ENCODE results near the gene TYSND1.
"Not testable (repeated sequence)": the region's sequence is repeated elsewhere in the genome, so short reads cannot be mapped to it uniquely, and the experiment has no call there.

TYSND1 gene

DNA sequence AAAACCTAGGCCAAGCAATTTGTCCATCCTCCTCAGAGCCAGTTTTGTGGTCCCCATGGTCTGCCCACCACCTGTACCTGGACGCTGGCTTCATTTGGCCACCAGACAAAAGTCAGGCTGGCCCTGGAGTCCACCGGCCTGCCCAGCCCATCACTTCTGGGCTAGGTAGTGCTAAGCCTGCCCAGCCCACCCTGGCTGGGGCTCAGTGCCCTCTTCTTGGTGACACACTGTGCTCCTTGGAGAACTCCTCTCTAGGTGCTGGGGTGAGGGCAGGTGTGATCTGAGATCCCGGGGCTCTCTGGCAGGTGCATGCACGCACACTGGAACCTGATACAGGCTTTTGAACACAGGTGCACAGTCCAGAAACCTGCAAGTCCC lies 15.0 kb downstream of the TYSND1 start:
- no peak for DNase-seq

DNA sequence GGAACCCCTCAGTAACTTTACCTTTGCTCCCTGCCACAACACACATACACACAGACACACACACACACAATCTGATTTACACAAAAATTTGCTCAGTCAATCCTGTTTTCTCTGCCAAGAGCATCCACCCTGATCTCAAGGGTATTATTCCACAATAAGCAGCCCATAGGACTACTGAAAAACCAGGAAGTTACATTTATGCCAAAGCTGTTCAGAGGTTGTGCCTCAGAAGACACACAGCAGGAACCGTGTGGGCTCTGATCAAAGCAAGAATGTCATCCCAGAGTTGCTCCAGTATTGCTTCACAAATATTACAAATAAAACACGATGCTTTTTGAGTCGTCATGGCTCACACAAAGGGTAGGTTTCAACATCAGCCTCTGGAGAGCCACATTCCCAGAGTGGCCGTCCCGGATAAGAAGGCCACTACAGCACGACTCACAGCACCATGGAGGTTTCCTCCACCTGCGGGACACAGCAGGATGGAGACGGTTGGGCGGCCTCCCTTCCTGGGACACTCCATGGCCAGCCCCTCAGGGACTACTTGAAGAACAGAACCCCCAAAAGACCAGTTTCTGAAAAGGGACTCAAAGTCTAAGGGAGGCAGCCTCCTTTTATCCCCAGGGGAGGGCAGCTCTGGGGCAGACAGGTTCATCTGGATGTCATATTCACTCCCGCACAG lies 15.5 kb downstream of the TYSND1 start:
- no peak for DNase-seq

DNA sequence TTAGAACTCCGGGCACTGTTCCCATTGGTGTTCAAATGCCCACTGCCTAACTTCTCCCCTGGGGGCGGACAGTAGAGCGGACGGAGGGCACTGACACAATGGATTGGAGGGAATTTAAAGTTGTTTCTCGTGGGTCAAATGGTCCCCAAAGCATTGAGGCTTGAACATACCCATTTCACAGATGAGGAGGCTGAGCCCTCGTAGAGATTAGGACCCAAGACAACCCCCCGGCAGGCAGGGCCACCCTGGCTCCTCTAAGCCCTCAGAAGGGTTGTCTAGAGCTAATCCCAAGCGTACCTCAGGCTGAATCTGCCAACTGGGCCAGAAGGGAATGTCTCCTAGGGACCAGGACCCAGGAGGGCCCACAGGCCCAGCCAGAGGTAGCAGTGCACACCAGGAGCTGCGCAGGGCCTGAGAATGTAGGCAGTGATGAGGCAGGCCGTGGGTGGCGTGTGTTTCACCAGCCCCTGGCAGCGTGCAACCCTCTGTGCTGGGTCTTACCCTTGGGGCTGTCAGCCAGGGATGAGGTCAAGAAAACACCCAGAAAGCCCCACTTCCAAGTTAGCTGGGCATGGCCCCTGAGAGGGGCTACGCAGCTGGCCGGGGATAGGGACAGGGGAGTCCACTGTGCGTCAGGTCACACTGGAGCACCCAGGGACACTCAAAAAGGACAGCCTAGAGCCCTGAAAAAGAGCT lies 19.7 kb downstream of the TYSND1 start:
- DNase-seq = no peak

DNA sequence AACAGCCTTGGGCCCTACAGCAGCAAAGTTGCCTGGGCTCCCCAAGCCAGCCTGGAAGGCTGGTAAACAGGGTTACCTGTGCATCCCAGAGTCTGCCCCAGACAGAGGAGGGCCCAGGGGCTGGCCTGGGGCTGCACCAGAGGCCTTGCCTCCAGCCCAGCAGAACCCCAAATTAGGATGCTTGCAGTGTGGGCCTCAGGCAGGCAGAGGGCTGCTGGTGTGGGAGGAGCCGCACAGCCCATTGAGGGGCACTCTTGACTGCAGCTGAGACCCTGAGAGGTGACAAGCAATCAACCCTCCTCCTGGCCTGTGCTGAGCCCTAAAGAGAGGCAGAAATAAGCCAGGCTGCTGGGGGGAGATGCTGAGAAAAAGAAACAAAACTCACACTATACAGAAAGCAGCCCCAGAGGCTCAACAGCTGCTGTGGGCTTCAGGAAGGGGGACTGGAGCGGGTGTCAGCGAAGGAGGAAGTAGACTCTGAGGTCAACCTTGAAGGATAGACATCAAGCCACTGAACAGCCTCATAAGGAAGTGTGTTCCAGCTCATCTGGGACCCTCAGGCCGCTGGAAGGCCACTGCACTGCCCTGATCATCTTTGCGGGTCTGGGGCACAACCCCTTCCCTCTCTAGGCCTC lies 20.5 kb downstream of the TYSND1 start:
- DNase-seq = no peak

DNA sequence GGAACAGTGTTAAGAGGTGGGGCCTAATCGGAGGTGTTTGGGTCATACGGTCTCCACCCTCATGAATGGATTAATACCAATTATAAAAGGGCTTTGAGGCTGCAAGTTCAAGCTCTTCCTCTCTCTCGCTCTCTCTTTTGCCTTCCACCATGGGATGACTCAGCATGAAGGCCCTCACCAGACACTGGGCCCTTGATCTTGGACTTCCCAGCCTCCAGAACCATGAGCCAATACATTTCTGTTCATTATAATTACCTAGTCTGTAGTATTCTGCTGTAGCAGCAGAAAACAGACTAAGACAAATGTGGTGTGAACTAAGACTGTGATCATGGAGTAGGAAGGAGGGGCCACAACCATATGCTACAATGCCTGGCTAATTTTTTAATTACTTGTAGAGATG lies 21.6 kb downstream of the TYSND1 start:
- DNase-seq = no peak

DNA sequence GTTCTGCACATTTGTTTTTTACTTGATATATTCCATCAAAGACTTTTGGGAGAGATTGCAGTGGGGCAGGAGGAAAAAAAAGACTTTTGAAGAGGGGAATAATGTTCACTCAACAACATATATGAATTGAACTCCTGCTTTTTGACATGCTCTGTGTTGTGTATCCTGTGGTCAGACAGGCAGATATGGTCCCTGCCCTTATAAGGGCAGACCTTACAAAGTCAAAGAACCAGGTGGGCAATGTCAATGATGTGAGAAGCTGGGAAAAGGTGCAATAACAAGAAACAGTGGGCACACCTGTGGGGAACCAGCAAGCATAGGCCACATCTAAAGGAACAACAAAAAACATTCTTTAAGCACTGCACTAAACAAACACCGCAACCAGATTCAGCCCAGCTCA lies 22.1 kb downstream of the TYSND1 start:
- no peak for DNase-seq

DNA sequence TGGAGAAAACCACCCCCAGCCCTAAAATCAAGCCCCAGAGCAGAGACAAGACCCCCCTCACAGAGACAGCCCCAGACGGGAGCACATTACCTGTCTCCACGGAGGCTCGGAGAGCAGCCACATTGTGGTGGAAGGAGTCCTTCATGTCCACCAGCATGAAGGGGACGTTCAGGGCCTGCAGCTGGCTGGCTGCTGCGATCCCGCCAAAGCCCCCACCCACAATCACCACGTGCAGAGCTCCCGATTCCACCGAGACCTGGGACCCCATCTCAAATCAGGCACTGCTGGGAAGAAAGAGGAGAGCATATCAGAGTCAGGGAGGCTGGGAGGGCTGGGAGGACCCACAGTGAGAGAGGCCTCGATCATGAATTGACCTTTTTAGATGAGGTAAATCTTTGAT lies 22.7 kb downstream of the TYSND1 start:
- no peak for DNase-seq

DNA sequence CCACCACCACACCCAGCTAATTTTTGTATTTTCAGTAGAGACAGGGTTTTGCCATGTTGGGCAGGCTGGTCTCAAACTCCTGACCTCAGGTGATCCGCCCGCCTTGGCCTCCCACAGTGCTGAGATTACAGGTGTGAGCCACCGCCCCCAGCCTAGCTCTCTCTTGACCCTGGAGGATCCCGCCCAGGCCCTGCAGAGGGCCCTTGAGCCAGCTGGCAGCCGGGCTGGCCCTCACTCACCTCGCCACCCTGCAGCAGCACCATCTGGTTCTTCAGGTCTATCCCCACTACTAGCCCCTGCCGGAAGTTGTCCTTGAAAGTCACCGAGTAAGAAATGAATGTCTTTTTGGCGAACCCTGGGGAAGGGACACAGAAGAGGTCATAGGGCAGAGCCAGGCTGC lies 23.3 kb downstream of the TYSND1 start:
- DNase-seq = not testable (repeated sequence)

DNA sequence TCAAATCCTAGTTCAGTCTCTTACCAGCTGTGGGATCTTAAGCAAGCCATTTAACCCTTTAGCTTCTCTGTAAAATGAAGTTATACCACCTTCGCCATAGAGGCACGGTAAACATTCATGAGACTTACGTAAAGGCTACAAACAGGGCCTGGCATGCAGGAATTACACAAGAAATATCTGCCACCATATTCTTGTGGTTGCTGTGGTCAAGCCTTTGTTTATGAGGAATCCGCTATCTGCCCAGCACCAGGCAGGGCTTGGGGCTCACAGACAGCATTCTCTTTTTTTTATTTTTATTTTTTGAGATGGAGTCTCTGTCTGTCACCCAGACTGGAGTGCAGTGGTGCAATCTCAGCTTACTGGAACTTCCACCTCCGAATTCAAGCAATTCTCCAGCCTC lies 23.8 kb downstream of the TYSND1 start:
- no peak for DNase-seq

DNA sequence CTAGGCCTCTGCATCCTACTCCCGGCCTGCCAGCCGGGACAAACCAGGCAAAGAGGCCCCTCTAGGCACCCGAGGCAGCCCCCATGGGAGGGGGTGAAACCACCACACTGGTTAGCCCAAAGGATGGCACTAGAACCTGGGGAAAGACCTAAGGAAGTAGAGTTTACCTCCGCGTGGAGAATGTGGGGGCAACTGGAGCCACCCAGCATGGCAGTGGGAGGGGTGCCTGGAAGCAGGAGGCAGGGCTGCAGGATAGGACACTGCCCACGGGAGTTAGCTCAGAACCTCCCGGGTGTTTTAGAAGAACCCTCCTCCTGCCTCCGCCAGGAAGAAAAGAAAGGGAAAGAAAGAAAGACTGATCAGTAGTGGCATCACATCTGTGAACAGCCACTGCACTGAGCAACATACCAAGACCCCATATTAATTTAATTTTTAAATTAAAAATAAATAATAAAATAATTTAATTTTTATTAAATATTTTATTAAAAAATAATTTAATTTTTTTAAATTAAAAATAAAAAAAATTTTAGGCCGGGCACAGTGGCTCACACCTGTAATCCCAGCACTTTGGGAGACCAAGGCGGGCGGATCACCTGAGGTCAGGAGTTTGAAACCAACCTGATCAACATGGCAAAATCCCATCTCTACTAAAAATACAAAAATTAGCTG lies 25.1 kb downstream of the TYSND1 start:
- no peak for DNase-seq

DNA sequence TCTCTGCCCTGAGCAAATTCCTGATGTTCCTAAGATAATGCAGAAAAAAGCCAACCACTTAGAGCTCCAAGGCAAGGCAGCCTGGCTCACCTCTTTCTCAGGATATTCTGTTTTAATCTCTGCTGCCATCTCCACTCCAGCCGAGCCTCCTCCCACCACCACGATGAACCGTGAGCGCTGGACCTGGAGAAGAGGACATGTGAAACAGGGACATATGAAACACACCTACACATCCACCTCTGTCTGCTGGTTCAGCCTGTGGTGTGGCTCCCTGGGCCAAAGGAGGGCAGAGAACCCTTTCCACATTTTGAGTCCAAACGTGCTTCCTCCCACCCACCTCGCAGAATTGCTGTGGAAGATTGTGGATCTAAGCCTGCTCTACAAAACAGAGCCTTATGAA lies 26.1 kb downstream of the TYSND1 start:
- no peak for DNase-seq

DNA sequence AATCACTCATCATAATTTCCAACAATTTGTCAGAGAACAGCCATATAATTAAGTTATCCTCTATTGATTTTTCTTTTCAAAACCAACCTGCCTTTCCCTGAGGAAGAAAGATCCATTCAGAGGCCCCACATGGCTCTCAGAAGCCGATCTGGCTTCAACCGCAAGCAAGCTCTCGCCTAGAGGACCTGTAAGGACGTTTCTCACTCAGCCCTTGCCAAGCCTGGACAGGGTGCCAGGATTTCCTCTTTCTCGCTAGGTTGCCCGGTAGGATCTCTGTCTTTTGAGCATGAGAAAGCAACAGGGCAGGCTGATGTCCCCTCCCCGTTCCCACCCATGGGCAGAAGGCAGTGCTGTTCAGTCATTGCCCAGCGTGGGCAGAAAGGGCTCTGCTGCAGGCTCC lies 26.9 kb downstream of the TYSND1 start:
- DNase-seq = no peak

DNA sequence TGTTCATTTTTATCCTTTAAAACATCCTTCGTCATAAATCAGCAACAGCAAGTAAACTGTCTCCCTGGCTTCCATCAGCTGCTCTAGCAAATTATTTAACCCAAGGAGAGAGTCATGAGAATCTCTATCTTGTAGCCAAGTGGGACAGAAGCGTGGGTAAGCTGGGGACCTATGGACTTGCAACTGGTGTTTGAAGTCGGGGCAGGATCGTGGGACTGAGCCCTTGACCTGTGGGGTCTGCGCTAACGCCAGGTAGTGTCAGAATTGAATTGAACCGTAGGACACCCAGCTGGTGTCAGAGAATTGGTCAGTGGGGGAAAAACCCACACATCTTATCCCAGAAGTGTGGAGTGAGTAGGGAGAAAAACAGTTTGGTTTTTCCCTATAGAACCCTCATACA lies 27.3 kb downstream of the TYSND1 start:
- no peak for DNase-seq

DNA sequence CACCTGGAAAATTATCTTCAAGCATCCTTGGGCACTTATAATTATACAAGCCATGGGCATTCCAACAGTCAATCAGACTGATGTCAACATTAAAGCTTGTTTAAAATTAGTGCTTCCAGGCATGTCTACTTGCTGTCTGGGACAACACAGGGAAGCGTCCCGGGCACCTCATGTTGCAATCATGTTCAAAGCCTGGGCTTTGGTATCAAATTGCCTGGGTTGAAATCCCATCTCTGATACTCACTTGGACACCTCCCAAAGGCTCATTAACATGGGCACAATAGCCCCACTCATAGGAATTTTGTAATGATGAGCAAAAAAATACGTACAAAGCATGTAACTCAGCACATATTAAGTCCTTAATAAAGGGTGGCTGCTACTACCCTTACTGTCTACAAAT lies 28.3 kb downstream of the TYSND1 start:
- no peak for DNase-seq

DNA sequence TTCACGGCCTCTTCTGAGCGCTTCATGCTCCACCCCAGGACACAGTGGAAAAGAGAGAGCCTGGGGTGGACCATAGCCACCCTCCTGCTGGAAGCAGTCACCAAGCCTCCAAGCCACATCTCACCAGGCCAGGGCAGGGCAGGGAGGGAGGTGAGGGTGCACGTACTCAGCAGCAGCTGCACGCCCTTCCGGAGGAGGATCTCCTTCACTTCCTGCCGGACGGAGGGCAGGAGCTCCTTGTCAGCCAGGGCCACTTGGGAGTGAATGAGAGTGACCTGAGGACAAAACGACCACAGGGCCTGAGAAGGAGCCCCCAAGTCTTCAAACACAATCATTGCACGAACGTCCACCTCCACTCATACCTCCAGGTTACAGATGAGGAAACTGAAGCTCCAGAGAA lies 28.9 kb downstream of the TYSND1 start:
- no peak for DNase-seq

DNA sequence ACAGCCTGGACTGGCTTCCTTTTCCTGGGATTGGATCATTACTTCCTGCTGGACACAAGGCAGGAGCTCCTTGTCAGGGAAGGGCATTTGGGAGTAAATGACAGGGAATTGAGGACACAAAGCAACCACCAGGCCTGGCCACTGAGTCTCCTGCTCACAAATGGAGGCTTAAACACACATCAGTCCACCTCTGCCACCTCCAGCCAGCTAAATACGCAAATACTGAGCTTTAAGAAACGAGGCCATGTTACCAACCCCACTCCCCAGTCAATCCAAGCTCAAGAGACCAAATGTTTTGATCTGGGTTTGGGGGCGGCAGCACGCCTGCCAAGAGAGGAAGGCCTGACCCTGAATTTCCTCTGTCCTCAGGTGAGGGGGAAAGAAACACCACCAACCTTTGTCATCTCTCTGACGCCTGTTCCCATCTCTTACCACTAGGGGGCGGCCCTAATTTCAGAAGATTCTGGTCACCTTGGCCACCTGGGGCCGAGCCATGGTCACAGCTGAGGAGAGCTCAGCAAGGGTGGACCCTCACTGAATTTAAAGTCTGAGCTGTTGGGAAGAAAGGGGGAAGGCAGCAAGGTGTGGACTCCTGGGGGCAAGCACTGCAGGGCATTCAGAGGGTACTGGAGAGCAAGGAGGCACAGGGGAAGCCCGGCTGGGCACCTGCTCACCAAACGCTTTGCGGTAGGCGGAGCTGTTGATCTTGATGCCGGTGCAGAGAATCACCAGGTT lies 30.4 kb downstream of the TYSND1 start:
- DNase-seq = no peak

DNA sequence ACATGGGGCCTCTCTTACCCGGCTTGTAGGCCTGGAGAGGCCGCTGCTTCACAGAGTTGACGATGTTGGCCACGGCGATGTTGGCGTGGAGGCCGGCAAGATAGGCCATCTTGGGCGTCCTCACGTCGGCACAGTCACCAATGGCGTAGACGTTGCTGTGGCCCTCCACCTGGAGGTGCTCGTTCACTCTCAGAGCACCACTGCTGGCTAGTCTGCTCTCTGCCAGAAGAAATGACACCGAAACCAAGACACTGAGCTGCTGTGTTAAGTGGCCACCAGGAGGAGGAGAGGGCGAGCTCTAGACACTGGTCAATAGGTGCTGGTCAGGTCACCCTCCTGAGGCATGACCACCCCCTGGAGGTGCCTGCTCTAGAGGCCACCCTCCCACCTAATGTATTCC lies 31.6 kb downstream of the TYSND1 start:
- DNase-seq = no peak

DNA sequence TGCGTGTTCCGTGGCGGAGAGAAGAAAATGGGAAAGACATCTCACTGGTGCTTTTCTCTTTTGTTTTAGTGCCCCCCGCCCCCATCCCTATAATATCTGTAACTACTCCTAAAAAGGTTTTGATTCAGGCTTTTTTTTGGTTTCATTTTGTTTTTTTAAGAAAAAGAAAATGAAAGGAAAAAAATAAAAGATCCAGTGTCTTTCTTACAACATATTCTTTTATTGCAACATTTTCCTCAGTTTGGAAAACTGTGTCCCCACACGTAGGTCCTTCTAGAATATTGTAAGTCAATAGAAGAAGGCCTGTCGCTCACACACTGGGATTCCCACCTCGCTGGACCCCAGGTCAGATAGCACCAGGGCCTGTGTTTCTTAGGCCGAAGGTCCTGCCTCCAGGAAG lies 34.4 kb downstream of the TYSND1 start:
- no peak for DNase-seq

DNA sequence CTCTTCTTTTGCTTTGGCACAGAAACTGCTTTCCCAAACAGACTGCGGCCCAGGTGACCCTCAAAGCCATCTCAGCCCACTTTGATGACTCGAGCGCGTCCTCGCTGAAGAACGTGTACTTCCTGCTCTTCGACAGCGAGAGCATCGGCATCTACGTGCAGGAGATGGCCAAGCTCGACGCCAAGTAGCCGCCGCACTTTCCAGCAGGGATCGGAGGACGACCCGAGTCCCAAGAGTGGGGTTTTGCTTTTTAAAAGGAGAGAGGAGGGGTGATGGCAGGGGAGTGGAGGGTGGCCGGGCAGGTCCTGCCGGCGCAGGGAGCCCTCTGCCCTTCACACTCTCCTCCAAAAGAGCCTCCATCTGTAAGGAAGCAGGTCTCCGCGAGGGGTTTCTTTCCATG lies 35.0 kb downstream of the TYSND1 start:
- no peak for DNase-seq

DNA sequence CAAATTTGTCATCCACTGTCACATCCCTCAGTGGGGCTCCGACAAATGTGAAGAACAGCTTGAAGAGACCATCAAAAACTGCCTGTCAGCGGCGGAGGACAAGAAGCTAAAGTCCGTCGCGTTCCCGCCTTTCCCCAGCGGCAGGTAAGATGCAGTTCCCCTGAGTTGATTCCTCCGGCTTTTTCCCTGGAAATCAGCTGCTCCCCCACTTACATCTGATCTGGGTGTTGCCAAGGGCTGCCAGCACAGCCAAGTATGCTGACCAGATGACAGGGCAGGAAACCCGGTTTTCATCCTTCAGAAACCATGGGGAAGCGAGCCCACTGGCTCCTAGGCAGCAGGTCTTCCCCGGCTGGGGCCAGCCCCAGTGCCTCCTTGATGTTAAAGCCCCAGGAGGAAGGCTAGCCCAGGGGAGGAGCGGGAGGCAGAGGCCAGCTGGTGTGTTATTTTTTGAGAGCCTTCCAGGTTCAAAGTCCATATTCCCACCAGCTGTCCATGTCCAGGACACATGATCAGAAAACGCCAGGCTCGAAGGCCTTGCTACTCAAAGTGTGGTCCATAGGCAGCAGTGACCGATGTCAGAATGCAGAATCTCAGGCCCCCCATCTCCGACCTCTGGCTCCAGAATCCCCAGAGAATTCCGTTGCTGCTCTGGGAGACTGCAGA lies 37.3 kb downstream of the TYSND1 start:
- DNase-seq = no peak

DNA sequence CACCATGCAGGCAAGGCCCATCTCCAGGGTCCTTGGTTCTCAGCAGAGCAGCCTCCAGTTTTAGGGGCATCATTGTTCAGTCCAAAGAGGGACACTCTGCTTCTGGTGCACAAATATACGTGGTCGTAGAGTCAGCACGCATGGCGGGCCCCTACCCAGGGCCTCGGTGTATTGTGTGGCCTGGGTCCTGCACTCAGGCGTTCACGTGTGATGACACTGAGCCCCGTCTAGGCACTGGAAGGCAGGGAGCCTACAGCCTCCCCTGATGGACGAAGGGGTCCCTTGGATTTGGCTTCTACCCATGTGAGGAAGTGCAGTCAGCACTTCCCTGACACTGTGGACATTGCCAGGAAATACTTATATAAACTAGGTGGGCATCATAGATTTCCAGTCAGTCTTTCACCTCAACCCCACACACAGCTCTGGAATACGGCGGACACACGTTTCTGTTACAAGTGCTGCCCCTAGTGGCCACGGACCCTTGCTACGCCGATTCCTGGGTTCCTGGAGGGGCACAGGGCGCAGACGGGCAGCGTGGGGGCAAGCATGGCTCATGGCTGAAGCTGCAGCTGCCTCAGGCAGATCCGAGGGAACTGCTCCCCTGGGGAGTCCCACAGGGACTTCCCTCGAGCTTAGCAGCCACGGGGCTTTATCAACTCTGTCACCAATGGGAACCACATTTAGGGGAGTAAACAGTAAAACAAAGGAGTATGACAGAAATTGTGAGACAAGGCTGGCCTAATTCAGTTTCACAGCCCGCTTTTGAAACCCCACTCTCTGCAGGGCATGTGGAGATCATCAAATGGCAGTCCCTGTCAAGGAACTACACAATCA lies 39.3 kb downstream of the TYSND1 start:
- DNase-seq = no peak

DNA sequence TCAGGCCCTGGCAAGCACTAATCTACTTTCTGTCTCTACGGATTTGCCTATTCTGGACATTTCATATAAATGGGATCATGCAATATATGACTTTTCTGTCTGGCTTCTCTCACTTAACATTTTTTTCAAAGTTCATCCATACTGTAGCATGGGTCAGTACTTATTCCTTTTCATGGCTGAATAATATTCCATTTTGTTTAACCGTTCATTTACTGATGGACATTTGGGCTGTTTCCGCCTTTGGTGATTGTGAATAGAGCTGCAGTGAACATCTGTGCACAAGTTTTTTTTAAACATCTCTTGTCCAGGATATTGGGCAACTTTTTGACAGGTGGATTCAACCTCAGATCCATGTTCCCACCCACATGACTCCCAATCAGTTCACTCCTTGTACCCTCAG lies 44.8 kb downstream of the TYSND1 start:
- no peak for DNase-seq

All from amniotic stem cell (primary cell).